Right lobe of liver (tissue), 6 donors: ENCODE measurements around the gene PCID2. TPM values are rescaled to one million over a fixed set of nuclear protein-coding genes. Genes with fewer than 3 reads are reported as not detected.

Experiments used
- ATAC-seq, 4 donors: fragments of 200-7000 bp; cut with Tn5 transposase; one replicate each; pipeline ENCODE4 v1.9.1; 2020; ENCODE audit warnings: mild to moderate bottlenecking in 4 of 4, moderate library complexity in 4 of 4
- DNase-seq, 3 donors: peaks; one replicate each; pipeline ENCODE4 v3.0.0-alpha.2; 2020
- H3K27ac ChIP-seq, 3 donors: fragments of 200-600 bp; one replicate each; pipeline ENCODE4 v1.8.0; 2022
- H3K27me3 ChIP-seq, 2 donors: fragments of 200-600 bp; one replicate each; pipeline ENCODE4 v1.8.0; 2022
- H3K36me3 ChIP-seq, 4 donors: fragments of 200-600 bp; sonication (generic) in 1 of 4; one replicate each; pipeline versions ENCODE4 v1.5.1 to v1.8.0; 2017 to 2022; ENCODE audit warnings: control low read depth in 1 of 4
- H3K4me1 ChIP-seq, 4 donors: fragments of 200-600 bp; sonication (generic) in 1 of 4; one replicate each; pipeline versions ENCODE4 v1.5.1 to v1.8.0; 2017 to 2022; ENCODE audit warnings: control low read depth in 1 of 4
- H3K4me3 ChIP-seq, 3 donors: fragments of 200-600 bp; one replicate each; pipeline ENCODE4 v1.8.0; 2022
- H3K9me3 ChIP-seq, 4 donors: fragments of 200-600 bp; sonication (generic) in 1 of 4; one replicate each; pipeline versions ENCODE4 v1.5.1 to v1.8.0; 2017 to 2022; ENCODE audit warnings: control low read depth in 1 of 4
- CTCF ChIP-seq, 4 donors: fragments of 200-600 bp in 3 of 4; fragments of 450-650 bp in 1 of 4; IDR thresholded peaks; one replicate each; pipeline versions ENCODE4 v1.5.1 to v1.8.0; 2016 to 2022; ENCODE audit warnings: antibody characterized with exemption in 4 of 4, mild to moderate bottlenecking in 2 of 4
- POLR2A ChIP-seq: fragments of 450-650 bp; IDR thresholded peaks from one replicate; pipeline ENCODE4 v1.6.1; 2017; ENCODE audit warnings: antibody characterized with exemption, mild to moderate bottlenecking
- WGBS: methylation state at CpG from one replicate; pipeline ENCODE4 v1.1.6; 2018; ENCODE audit warnings: low coverage, low lambda C conversion rate; ENCODE audit not compliant: insufficient coverage; ENCODE audit errors: missing lambda C conversion rate; 5-methylcytosine and 5-hydroxymethylcytosine counted together
- intact Hi-C, 2 donors: fragments of 100-400 bp; cut with DNase I; formaldehyde crosslinking; loops; one replicate each; pipeline versions ENCODE4 v1.11.2 to v1.14.1; 2022
- total RNA-seq, 6 experiments: library from RNA; depleted of rRNA in 2 of 6; stranded (reverse); fragments of >200 nt in 2 of 6; fragmentation: NEBNext Ultra II Directional in 3 of 6; extraction: Animal tissue kit (Norgen Biotek cat#: 25700) in 3 of 6; gene quantifications; one replicate each; pipeline versions ENCODE4 v1.1.0 to v1.2.4, GENCODE V29; 2016 to 2023
- donor health status: DM: no; HTN: yes; CAD: no.
- donor health status: DM: no; HTN: no; CAD: no.
- donor health status: DM: no; HTN: no; CAD: no.
- donor health status: DM: no; HTN: yes; CAD: no.
- donor health status: DM: no; HTN: yes; CAD: no.

The PCID2 gene
- total RNA-seq, 6 experiments from 2014 or later, result 15.1 to 24.9 (median 19.4) TPM

- Histone ChIP-seq H3K4me3 (no peak overlapping the region), H3K27me3 (no peaks in the 10 kb centered on the region), H3K4me1 (peaks cover 0 to 8% (median 0%) of the 10 kb centered on the region in 4 donors), H3K36me3 (peaks cover 0 to 62% (median 32%) of the 10 kb centered on the region in 4 donors), H3K9me3 (no peaks in the 10 kb centered on the region), H3K27ac (no peak overlapping the region)
- 81% methylated on average over 3 of the region's 3 CpGs for WGBS
- no peak for ATAC-seq
- intact Hi-C loops, result no loop called here
- DNase-seq, result no peak
- TF ChIP-seq CTCF (IDR thresholded peaks at IDR 0.05), result no peak
- no peak for TF ChIP-seq POLR2A
Measured at GRCh38 chr13:113178896-113179167, 29.6 kb downstream of the PCID2 start.

- Histone ChIP-seq H3K9me3 (no peaks in the 10 kb centered on the region), H3K4me1 (peaks cover 0 to 3% (median 0%) of the 10 kb centered on the region in 4 donors), H3K27ac (no peak overlapping the region), H3K36me3 (peaks cover 0 to 58% (median 30%) of the 10 kb centered on the region in 4 donors), H3K4me3 (no peak overlapping the region), H3K27me3 (no peaks in the 10 kb centered on the region)
- ATAC-seq (no peak), DNase-seq (no peak)
- WGBS, result 76% methylated on average over 20 of the region's 25 CpGs
- intact Hi-C loops, result no loop called here
- no peak for TF ChIP-seq CTCF (IDR thresholded peaks at IDR 0.05)
- no peak for TF ChIP-seq POLR2A
Measured at GRCh38 chr13:113178070-113178895, 30.2 kb downstream of the PCID2 start.

- ATAC-seq, result no peak
- DNase-seq, result no peak
- intact Hi-C loops, result no loop called here
Measured at GRCh38 chr13:113176822-113177221, 31.6 kb downstream of the PCID2 start.

GRCh38 chr13:113176280-113176679 is 32.2 kb downstream of the PCID2 start:
- H3K27ac ChIP-seq, result no peak overlapping the region
- intact Hi-C loops, result no loop called here
- 52% methylated on average over 4 of the region's 5 CpGs for WGBS
- H3K9me3 ChIP-seq, result no peaks in the 10 kb centered on the region
- no peak overlapping the region for H3K4me3 ChIP-seq
- no peaks in the 10 kb centered on the region for H3K4me1 ChIP-seq
- ATAC-seq (peak; percentile 64 to 79 (median 70)), DNase-seq (peak in 2 of 3 donors; percentile 53 to 63)
- H3K27me3 ChIP-seq, result no peaks in the 10 kb centered on the region
- peaks cover 0 to 68% (median 30%) of the 10 kb centered on the region in 4 donors for H3K36me3 ChIP-seq
- TF ChIP-seq POLR2A (no peak), CTCF (IDR thresholded peaks at IDR 0.05) (no peak)

More at GRCh38 chr13:113176822-113177221, 31.6 kb downstream of the PCID2 start:
- Histone ChIP-seq H3K4me3 (no peak overlapping the region), H3K27me3 (no peaks in the 10 kb centered on the region), H3K4me1 (no peaks in the 10 kb centered on the region), H3K9me3 (no peaks in the 10 kb centered on the region), H3K36me3 (peaks cover 0 to 63% (median 28%) of the 10 kb centered on the region in 4 donors), H3K27ac (no peak overlapping the region)
- TF ChIP-seq POLR2A (no peak), CTCF (IDR thresholded peaks at IDR 0.05) (no peak)
- 98% methylated on average over 6 of the region's 14 CpGs for WGBS
